ENCODE measurements around the gene SMAD6. TPM values are rescaled to one million over a fixed set of nuclear protein-coding genes. Genes with fewer than 3 reads are reported as not detected.

The SMAD6 gene
- total RNA-seq, 2 donors from 2014 or later: 9.4 to 22.0 TPM

DNA sequence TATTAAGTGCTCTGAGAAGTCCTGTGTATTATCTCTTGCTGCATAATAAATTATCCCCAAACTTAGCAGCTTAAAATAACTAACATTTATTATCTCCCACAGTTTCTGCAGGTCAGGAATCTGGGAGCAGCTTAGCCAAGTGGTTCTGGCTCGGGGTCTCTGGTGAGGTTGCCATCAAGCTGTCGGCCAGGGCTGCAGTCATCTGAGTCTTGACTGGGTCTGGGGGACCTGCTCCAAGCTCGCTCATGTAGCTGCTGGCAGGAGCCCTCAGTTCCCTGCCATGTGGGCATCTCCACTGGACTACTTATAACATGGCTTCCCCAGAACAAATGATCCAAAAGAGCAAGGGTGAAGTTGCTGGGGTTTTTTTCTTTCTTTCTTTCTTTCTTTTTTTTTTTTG lies 80.7 kb downstream of the SMAD6 start:
- Histone ChIP-seq H3K9ac (ENCODE audit: low read depth in 2 of 2, low read length in 2 of 2) (no peak overlapping the region), H3K27me3 (no peaks in the 10 kb centered on the region), H3K36me3 (no peaks in the 10 kb centered on the region), H3K27ac (no peak overlapping the region), H3K9me3 (no peaks in the 10 kb centered on the region), H3K4me3 (no peak overlapping the region), H3K4me1 (peaks cover 10% of the 10 kb centered on the region)
- DNase-seq: no peak
- intact Hi-C loops (cut with DNase I): no loop called here
- TF ChIP-seq, protein P1, sequence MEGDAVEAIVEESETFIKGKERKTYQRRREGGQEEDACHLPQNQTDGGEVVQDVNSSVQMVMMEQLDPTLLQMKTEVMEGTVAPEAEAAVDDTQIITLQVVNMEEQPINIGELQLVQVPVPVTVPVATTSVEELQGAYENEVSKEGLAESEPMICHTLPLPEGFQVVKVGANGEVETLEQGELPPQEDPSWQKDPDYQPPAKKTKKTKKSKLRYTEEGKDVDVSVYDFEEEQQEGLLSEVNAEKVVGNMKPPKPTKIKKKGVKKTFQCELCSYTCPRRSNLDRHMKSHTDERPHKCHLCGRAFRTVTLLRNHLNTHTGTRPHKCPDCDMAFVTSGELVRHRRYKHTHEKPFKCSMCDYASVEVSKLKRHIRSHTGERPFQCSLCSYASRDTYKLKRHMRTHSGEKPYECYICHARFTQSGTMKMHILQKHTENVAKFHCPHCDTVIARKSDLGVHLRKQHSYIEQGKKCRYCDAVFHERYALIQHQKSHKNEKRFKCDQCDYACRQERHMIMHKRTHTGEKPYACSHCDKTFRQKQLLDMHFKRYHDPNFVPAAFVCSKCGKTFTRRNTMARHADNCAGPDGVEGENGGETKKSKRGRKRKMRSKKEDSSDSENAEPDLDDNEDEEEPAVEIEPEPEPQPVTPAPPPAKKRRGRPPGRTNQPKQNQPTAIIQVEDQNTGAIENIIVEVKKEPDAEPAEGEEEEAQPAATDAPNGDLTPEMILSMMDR (IDR thresholded peaks at IDR 0.05): no peak

DNA sequence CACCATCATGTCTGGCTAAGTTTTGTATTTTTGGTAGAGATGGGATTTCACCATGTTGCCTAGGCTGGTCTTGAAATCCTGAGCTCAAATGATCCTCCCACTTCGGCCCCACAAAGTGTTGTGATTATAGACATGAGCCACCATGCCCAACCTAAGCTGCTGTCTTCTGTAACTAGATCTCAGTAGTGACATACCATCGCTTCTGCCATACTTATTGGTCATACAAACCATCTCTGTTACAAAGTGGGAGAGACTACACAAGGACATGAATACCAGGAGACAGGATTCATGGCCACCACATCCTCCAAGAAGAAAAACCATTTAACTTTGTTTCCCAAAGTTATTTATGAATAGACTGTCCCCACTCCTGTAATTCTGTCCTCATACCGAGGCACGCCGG lies 81.3 kb downstream of the SMAD6 start:
- intact Hi-C loops (cut with DNase I): no loop called here
- Histone ChIP-seq H3K27ac (no peak overlapping the region), H3K9ac (ENCODE audit: low read depth in 2 of 2, low read length in 2 of 2) (no peak overlapping the region), H3K36me3 (no peaks in the 10 kb centered on the region), H3K4me3 (no peak overlapping the region), H3K9me3 (no peaks in the 10 kb centered on the region), H3K27me3 (no peaks in the 10 kb centered on the region), H3K4me1 (peaks cover 10% of the 10 kb centered on the region)
- TF ChIP-seq, protein P1 (IDR thresholded peaks at IDR 0.05): no peak
- DNase-seq: no peak

DNA sequence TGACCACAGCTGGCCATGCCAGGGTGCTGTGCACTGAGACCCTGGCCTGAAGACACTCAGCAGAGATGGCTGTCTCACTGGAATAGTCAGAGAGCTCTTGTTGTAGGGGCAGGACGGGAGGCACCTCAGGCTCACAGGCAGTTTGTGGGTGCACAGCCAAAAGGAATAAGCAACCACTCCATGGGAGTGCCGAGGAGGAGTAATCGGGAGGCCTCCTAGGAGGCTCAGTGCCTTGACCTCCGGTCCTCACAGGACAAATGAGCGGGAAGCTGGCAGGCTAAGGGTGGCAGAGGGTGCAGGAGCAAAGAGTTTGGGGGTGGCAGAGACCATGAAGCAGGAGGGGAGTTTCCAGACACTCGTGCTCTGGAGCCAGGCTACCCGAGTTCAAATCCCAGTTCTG lies 81.7 kb downstream of the SMAD6 start:
- H3K27me3 ChIP-seq: no peaks in the 10 kb centered on the region
- no peak overlapping the region for H3K4me3 ChIP-seq
- H3K9me3 ChIP-seq: no peaks in the 10 kb centered on the region
- H3K36me3 ChIP-seq: no peaks in the 10 kb centered on the region
- TF ChIP-seq, protein P1 (IDR thresholded peaks at IDR 0.05): no peak
- no peak overlapping the region for H3K9ac ChIP-seq (ENCODE audit: low read depth in 2 of 2, low read length in 2 of 2)
- DNase-seq: no peak
- no peak overlapping the region for H3K27ac ChIP-seq
- H3K4me1 ChIP-seq: peaks cover 10% of the 10 kb centered on the region
- intact Hi-C loops (cut with DNase I): no loop called here

DNA sequence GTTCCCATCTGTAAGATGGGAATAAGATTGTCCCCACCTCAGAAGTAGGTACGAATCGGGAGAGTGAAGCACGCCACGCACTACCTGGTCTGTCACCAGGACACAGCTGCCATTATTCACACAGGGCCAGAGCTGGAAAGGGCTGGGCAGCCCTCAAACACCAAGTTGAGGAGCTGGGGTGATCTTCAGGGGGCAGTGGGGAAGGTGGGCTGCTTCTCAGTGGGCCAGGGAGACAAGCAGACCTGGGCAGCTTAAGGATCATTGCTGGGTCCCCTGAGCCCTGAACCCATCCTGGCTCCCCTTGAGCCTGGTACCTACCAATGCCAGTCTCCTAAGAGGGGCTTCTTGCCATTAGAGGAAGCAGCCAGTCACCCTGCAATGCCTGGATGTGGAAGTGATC lies 82.1 kb downstream of the SMAD6 start:
- no peaks in the 10 kb centered on the region for H3K27me3 ChIP-seq
- no peak overlapping the region for H3K4me3 ChIP-seq
- H3K9me3 ChIP-seq: no peaks in the 10 kb centered on the region
- H3K4me1 ChIP-seq: peaks cover 8% of the 10 kb centered on the region
- intact Hi-C loops (cut with DNase I): no loop called here
- no peaks in the 10 kb centered on the region for H3K36me3 ChIP-seq
- H3K9ac ChIP-seq (ENCODE audit: low read depth in 2 of 2, low read length in 2 of 2): no peak overlapping the region
- DNase-seq: no peak
- no peak overlapping the region for H3K27ac ChIP-seq
- TF ChIP-seq, protein P1 (IDR thresholded peaks at IDR 0.05): no peak

DNA sequence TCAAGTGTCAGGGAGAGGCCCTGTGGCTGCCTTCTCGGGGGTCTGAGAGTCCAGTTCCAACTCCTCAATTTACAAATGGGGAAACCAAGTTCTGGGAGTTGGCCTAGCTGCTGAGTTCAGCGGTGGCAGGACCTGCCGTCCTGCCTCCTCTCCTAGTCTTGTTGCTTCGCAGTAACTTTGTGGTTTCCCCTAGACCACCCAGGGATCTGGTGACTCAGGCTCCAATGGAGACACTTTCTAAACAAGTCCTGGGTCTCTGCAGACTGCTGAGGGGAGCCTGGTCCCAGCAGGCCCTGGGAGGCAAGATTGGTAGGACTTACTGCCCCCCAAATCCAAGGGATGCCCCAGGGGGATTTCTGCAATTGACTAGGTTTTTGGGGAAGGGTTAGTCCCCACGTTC lies 83.6 kb downstream of the SMAD6 start:
- no peak overlapping the region for H3K27ac ChIP-seq
- intact Hi-C loops (cut with DNase I): no loop called here
- no peak overlapping the region for H3K4me3 ChIP-seq
- TF ChIP-seq, protein P1 (IDR thresholded peaks at IDR 0.05): no peak
- H3K4me1 ChIP-seq: peaks cover under 1% of the 10 kb centered on the region
- no peaks in the 10 kb centered on the region for H3K9me3 ChIP-seq
- H3K36me3 ChIP-seq: no peaks in the 10 kb centered on the region
- no peak for DNase-seq
- no peak overlapping the region for H3K9ac ChIP-seq (ENCODE audit: low read depth in 2 of 2, low read length in 2 of 2)
- H3K27me3 ChIP-seq: no peaks in the 10 kb centered on the region

DNA sequence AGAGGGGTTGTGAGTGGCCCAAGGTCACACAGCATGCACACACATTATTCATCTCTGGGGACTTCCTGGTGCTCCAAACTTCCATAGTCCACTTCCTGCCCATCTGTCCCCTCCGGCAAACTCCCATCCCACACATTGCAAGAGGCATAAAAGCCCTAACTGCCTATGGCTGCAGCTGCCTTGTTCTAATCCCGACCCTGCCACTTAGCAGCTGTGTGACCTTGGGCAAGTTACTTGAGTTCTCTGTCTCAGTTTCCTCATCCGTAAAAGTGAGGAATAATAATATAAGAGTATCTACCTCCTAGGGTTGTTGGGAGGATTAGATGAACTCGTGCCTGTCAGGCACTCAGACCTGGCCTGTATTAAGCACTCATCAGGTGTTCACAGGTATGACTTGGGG lies 84.2 kb downstream of the SMAD6 start:
- TF ChIP-seq, protein P1 (IDR thresholded peaks at IDR 0.05): no peak
- no peaks in the 10 kb centered on the region for H3K4me1 ChIP-seq
- H3K27me3 ChIP-seq: no peaks in the 10 kb centered on the region
- H3K9ac ChIP-seq (ENCODE audit: low read depth in 2 of 2, low read length in 2 of 2): no peak overlapping the region
- no peak overlapping the region for H3K27ac ChIP-seq
- no peaks in the 10 kb centered on the region for H3K36me3 ChIP-seq
- intact Hi-C loops (cut with DNase I): no loop called here
- no peak for DNase-seq
- H3K9me3 ChIP-seq: no peaks in the 10 kb centered on the region
- no peak overlapping the region for H3K4me3 ChIP-seq

Measured in colonic mucosa (tissue), 4 donors.